ENCODE data around the gene TTC4.
A peak's percentile ranks its signal among the peaks of the same experiment; 100 is the strongest.
"Not testable (repeated sequence)": the region's sequence is repeated elsewhere in the genome, so short reads cannot be mapped to it uniquely, and the experiment has no call there.

TTC4 gene

GRCh38 chr1:54750596-54750995, 34.9 kb downstream of the TTC4 start:
- no peak for DNase-seq (ENCODE audit: low spot score)

- DNase-seq (ENCODE audit: low spot score) = no peak
Measured at GRCh38 chr1:54751426-54751825, 35.8 kb downstream of the TTC4 start.

- no peak for DNase-seq (ENCODE audit: low spot score)
Measured at GRCh38 chr1:54754045-54754444, 38.4 kb downstream of the TTC4 start.

GRCh38 chr1:54754486-54755285, 39.0 kb downstream of the TTC4 start:
- no peak for DNase-seq (ENCODE audit: low spot score)

- no peak for DNase-seq (ENCODE audit: low spot score)
Measured at GRCh38 chr1:54757833-54758232, 42.2 kb downstream of the TTC4 start.

- no peak for DNase-seq (ENCODE audit: low spot score)
Measured at GRCh38 chr1:54758678-54759348, 43.2 kb downstream of the TTC4 start.

- no peak for DNase-seq (ENCODE audit: low spot score)
Measured at GRCh38 chr1:54763816-54764132, 48.1 kb downstream of the TTC4 start.

- DNase-seq (ENCODE audit: low spot score) = peak; percentile 100
Measured at GRCh38 chr1:54764133-54764921, 48.7 kb downstream of the TTC4 start, which contains the start of gene PARS2. Gene PARS2 (minus strand): TSS chr1:54764523. CDS start chr1:54759161, 5,362 bp downstream.

GRCh38 chr1:54764922-54765561, 49.4 kb downstream of the TTC4 start:
- no peak for DNase-seq (ENCODE audit: low spot score)

- DNase-seq (ENCODE audit: low spot score) = no peak
Measured at GRCh38 chr1:54766726-54767125, 51.1 kb downstream of the TTC4 start.

- DNase-seq (ENCODE audit: low spot score) = no peak
Measured at GRCh38 chr1:54767526-54767925, 51.9 kb downstream of the TTC4 start.

GRCh38 chr1:54768093-54768492, 52.4 kb downstream of the TTC4 start:
- DNase-seq (ENCODE audit: low spot score) = no peak

GRCh38 chr1:54772951-54773350, 57.3 kb downstream of the TTC4 start:
- DNase-seq (ENCODE audit: low spot score) = no peak

GRCh38 chr1:54774820-54775498, 59.3 kb downstream of the TTC4 start:
- DNase-seq (ENCODE audit: low spot score) = peak; percentile 22

- DNase-seq (ENCODE audit: low spot score) = not testable (repeated sequence)
Measured at GRCh38 chr1:54775828-54776721, 60.4 kb downstream of the TTC4 start.

- DNase-seq (ENCODE audit: low spot score) = no peak
Measured at GRCh38 chr1:54777011-54777410, 61.4 kb downstream of the TTC4 start.

GRCh38 chr1:54777431-54777830, 61.8 kb downstream of the TTC4 start:
- DNase-seq (ENCODE audit: low spot score) = no peak

GRCh38 chr1:54781023-54781723, 65.5 kb downstream of the TTC4 start:
- DNase-seq (ENCODE audit: low spot score) = no peak

- no peak for DNase-seq (ENCODE audit: low spot score)
Measured at GRCh38 chr1:54782156-54782555, 66.5 kb downstream of the TTC4 start.

GRCh38 chr1:54782588-54782987, 66.9 kb downstream of the TTC4 start:
- DNase-seq (ENCODE audit: low spot score) = no peak
